IPS DF 19.7 (cell line): ENCODE data around the gene RABL3.
"Not testable (repeated sequence)": the region's sequence is repeated elsewhere in the genome, so short reads cannot be mapped to it uniquely, and the experiment has no call there.

Experiments
- DNase-seq: peaks from one replicate; pipeline ENCODE4 v3.0.0-alpha.2; 2013; ENCODE audit warnings: low read depth, low spot score

RABL3 gene

DNA sequence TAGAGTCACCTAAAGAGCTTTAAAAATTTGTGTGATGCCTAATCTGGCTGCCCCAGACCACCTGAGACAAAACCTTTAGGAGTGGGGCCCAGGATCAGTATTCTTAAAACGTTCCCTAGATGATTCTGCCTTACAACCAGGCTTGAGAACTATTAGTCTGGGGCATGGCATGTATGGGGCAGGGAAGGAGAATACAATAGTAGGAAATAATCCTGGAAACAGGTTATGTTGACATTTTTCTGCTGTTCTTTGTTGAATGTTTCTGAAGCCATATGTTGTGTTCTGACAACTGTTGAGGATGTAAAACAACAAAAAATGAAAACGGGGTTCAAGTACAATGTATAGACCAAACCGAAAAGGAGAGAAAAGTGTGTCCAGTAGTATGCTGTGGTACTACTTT lies 3.1 kb upstream of the RABL3 start:
- DNase-seq, result no peak

DNA sequence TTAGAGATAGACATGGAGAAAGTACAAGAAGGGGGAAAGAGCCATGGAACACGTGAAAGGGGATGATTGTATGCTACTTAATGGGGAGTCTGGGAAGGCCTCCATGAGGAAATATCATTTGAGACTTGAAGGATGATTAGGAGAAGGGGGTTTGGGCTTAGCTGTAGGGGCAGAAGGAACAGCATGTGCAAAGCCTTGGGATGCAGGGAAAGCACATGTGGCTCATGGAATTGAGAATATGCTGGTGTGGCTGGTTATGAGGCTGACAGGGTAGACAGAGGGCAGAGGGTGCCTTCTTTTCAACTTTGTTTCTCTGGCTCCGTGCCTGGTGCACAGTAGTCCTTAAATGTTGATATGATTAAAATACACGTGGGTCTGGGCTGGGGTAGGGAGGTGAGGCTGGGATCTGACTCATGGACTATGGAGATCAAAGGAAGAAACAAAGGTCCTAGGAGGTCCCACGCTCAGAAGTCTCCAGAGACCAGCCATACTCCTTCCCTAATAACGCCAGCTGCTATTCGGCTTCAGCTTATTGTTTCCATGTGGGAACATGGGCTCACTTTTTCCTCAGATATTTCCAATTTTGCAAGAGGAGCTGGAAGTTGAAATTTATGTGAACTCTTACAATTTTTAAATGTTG lies 1.4 kb upstream of the RABL3 start:
- no peak for DNase-seq

DNA sequence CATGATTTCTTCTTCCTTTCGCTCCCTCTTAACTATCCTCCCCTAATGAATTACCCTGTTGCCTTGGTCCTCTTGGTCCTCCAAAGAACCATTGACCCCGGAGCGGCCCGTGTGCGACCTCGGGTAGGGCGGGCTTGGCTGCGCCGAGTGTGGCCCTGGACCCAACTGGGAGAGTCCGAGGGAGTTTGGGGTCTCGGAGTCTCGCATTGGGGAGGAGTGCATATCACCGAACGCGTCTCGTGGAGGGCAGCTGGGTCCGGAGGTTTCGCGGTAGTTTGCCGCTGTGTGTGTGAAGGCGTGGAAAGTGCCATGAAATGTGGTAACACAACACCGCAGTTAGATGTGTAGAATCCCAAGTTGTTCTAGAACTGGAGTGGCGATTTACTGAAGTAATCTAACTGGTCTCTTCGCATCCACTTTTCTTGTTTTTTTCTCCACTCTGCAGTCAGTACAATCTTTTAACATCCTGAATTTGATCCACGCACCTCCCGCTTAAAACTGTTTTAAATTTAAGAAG lies 591 bp upstream of the RABL3 start:
- DNase-seq, result no peak

GRCh38 chr3:120741837-120742197 lies 499 bp downstream of the RABL3 start:
- DNase-seq, result no peak

GRCh38 chr3:120741320-120741719 lies 996 bp downstream of the RABL3 start:
- no peak for DNase-seq

DNA sequence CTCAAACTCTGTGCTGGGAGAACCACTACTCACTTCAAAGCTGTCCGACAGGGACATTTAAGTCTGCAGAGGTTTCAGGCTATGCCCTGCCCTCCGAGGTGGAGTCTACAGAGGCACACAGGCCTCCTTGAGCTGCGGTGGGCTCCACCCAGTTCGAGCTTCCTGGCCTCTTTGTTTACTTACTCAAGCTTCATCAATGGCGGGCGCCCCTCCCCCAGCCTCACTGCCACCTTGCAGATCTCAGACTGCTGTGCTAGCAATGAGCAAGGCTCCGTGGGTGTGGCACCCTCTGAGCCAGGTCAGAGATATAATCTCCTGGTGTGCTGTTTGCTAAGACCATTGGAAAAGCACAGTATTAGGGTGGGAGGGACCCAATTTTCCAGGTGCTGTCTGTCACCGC lies 4.3 kb downstream of the RABL3 start:
- DNase-seq, result not testable (repeated sequence)

DNA sequence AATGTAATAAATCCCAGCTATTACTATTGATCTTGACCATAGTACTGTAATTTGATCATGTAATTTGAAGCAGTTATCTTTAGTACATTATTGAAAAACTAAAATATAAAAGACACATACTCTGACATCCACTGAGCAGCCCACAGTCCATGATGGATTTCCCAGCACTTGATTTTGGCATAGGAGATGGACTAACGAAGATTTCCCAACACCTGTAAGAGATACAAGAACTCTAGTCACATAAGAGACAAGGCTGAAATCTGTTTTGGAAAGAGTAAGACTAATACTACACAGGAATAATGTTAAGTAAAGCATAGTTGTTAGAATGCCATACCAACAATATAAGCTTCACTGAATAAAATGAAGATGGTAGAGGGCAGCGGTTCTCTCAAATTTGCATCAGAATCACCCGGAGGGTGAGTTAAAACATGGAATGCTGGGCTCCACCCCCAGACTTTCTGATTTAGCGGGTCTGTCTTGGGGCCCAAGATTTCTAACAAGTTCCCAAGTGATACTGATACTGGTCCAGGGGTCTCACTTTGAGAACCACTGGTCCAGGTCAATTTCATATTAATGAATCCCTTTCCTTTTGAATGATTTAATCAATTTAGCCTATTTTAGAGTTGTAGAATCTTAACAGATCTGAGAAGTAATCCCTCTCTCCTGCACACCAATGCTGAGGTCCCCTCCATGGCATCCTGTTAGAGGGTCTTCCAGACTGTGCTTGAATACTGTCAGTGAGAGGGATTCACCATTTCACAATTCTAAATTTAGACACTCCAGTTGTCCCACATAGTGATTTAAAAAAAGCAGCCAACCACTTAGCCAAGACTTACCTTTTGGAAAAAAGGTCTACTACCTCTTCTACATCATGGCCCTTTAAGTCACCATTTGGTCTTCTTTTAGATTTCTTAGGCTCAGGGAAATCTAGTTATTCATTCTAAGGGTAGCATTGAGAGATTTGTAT lies 11.5 kb downstream of the RABL3 start:
- no peak for DNase-seq

GRCh38 chr3:120726791-120727190 lies 15.5 kb downstream of the RABL3 start:
- no peak for DNase-seq

- DNase-seq, result not testable (repeated sequence)
These were observed 23.0 kb downstream of the RABL3 start for GRCh38 chr3:120719167-120719834.

DNA sequence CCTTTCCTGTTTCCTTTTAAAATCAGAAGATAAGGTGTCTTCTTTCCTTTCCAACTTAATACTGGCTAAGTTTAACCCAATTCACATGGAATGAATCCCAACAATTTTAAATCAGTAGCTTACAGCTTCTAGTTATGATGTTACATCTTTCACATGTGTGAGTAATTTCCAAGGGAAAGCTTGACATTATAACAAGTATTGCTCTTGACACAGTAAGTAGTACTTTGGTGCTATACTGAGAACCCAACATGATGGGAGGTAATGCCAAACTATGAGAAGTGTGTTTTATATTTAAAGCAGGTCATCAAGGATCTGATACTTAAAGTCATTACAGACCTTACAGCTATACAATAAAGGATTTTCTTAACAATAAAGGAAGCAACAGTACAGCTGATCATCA lies 29.1 kb downstream of the RABL3 start:
- DNase-seq, result no peak

GRCh38 chr3:120710369-120710768 lies 31.9 kb downstream of the RABL3 start:
- no peak for DNase-seq

- DNase-seq, result no peak
These were observed 33.9 kb downstream of the RABL3 start for GRCh38 chr3:120708408-120708807.

- DNase-seq, result no peak
These were observed 35.4 kb downstream of the RABL3 start for GRCh38 chr3:120706950-120707349.

DNA sequence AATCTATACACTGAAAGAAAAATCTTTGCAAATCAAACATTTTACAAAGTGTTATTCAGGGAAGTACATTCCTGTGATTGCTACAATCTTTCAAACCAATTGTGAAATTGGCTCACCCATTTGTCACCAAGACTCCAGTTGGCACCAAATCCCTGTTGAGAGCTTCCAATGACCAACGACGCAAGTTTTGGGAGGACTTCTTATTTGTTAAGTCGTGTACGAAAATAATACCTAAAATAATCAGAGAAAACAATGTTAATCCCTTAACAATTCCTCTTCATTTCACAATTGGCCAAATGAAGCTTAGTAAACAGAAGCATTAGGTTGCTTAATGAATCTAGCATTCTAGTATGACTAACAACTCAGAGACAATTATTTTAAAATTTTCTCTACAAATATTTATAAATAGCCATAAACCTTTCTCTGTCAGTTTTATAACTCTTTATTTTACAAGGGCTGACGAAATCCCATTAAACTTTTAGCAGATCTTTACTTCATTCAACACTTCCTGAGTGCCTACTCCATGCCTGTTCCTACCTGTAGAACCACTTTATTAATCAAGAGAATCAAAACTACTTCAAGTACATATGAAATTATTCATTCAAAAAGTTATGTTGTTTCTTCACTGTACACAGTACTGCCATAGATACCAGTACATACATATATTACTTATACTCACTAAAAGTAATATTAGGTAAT lies 36.3 kb downstream of the RABL3 start:
- no peak for DNase-seq

GRCh38 chr3:120699333-120699732 lies 43.0 kb downstream of the RABL3 start:
- no peak for DNase-seq

- DNase-seq, result no peak
These were observed 48.7 kb downstream of the RABL3 start for GRCh38 chr3:120693439-120694171.

DNA sequence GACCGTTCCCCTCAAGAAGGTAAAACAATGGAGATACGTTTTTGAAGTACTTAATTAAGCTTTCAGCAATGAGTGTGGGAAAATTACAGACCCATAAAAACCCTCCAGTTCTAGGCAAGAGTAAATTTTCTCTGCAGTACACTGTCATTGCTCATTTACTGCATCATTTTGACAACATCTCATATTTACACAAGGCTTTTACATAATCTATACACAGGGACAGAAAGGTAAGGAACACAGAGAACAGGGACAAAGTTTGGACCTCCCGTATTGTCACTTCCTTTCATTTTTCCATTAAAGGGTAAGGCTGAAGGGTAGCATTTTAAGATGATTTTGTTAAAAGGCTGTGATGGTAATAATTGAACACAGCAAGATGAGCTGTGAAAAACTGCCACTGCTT lies 52.9 kb downstream of the RABL3 start:
- DNase-seq, result no peak

DNA sequence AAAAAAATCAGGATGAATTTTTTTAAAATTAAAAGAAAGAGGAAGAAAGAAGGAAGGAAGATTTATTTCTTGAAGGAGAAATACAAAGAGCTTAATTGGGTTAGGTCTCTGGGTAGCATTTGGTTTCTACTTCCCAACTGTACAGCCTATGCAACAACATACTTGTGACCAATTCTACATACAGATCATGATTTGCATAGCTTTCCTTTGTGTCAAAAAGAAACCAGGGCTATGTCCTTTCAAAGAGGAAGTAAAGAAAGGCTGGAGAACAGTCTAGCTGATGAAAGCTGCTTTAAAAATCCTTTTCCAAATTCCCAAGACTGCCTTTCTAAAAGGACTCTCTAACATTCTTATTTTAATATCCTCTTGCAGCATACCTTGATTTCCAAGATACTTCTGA lies 54.2 kb downstream of the RABL3 start:
- DNase-seq, result no peak

DNA sequence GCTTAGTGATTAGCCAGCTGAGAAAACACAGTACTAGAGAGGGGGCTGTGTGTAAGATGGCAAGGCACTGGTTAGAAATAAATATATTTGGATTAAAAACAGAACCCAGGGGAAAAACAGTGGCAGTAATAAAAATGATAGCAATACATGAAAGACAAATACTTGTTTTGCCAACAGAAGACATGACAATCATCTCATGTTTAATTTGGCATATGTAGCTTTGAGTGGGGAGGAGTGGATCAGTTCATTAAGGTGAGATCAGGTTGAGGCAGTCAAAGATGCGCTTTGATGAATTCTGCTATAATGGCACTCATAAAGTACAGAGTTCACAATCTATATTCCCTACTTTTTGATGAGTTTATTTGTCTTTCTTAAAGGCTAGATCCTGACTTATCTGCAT lies 56.9 kb downstream of the RABL3 start:
- DNase-seq, result no peak

DNA sequence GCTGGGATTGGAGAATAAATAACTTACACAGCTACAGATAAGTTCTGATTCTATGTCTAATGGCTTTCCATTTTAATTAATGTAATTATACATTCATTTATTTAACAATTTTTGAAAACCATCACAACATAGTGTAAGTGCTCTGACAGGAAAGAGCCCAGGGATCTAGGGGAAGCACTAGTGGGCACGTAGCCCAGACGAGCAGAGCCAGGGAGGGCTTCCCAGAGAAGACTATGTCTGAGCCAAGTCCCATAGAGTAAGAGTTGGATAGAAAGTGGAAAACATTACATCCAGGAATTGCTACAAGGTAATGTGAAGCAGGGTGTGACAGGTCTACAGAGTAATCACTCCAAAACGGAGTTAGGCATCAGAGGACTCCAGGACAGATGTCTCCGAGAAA lies 57.4 kb downstream of the RABL3 start:
- no peak for DNase-seq

GRCh38 chr3:120683671-120684301 lies 58.5 kb downstream of the RABL3 start:
- DNase-seq, result no peak
